SW480 (cell line): ENCODE measurements around the gene FAM210B.
"Not testable (repeated sequence)": the region's sequence is repeated elsewhere in the genome, so short reads cannot be mapped to it uniquely, and the experiment has no call there.

ENCODE experiments used
- DNase-seq: peaks from one replicate; pipeline ENCODE4 v3.0.0-alpha.2; 2016; ENCODE audit warnings: low spot score

The FAM210B gene, protein sequence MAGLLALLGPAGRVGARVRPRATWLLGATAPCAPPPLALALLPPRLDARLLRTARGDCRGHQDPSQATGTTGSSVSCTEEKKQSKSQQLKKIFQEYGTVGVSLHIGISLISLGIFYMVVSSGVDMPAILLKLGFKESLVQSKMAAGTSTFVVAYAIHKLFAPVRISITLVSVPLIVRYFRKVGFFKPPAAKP

DNA sequence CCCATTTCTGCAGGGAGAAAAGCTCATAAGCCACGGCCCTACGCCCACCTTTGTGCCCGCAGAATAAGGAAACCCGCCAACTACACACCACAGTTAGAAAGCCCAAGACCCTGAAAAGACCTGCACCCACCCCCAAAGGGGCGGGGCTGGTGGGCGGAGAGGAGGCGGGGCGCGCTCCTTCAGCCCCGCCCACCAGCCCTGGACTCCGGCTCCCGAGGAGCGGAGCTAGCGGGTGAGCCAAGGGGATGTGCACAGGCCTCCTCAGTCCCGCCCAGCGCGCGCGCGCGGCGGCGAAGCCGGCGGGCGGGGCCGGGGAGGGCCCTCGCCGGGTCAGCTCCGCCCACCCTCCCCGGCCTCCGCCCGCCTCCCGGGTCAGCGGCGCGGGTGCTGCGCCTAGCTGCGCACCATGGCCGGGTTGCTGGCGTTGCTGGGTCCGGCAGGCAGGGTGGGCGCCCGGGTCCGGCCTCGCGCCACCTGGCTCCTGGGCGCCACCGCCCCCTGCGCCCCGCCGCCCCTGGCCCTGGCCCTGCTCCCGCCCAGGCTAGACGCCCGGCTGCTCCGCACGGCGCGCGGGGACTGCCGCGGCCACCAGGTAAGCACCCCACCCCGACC, at the start of gene FAM210B:
TSS of gene FAM210B (plus strand) at position 375 of the 612 bp plus-strand sequence. CDS start at position 407, 32 bp downstream.
- DNase-seq, result peak; percentile 92

DNA sequence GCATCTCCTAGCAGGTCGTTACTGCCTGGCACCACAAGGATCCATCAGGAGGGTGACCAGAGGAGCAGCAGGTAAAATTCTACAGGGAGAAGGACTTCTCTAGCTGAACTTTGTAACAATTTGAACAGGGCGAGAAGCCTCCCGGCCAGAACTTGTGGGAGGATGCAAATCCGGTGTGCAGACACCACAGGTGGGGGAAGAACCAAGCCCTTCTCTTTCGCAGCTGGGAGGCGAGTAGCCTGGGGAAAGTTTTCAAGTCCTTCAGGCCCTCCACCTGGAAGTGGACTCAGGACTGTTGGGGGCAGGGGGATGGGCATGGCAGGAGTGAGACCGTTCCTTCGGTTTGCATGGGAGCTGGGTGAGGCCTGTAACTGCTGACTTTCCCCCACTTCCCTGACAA, 42.7 kb upstream of the FAM210B start:
- no peak for DNase-seq

DNA sequence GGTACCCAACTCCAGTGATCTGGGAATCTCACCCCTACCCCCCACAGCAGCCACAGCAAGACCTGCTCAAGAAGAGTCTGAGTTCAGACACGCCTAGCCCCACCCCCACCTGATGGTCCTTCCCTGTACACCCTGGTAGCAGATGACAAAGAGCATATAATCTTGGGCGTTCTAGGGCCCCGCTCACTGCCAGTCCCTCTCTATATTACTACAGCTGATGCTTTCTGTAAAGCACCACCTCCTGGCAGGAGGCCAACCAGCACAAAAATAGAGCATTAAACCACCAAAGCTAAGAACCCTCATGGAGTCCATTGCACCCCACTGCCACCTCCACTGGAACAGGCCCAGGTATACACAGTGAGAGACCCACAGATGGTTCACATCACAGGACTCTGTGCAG, 42.3 kb upstream of the FAM210B start:
- DNase-seq, result no peak

DNA sequence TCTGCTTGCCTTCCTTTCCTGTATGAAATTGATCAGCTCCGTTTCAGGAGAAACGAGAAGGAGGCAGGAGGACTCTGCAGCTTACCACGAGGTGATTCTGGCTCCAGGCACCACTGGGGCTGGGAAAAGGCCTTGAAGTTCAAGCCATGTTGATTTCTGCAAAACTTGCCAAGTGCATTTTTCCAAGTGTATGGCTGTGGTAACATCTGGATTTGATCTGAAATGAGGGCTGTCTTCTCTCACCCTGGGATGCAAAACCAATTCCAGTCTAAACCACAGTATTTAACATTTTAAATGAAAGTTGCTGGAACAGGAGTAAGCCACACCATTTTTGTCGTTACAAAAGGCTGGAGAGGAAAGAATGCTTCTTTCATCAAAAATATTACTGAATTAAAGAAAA, 36.1 kb upstream of the FAM210B start:
- DNase-seq, result no peak

DNA sequence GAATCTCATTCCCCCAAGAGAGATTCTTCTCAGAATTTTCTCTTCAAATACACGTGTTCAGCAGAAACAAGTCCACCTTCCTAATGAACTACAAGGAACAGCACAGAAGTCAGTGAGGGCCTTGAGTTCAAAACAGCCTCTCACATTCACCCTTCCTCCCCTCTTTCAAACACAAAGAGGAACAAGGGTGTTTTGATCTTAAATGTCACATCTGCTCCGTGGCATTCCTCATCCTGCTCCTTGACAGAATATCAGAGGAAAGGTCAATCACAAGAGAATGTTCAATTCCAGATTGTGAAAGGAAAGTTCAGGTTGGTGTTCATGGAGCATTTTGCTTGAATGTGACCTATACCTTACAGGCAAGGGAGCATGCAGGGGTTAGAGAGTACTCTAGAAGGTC, 35.6 kb upstream of the FAM210B start:
- no peak for DNase-seq

DNA sequence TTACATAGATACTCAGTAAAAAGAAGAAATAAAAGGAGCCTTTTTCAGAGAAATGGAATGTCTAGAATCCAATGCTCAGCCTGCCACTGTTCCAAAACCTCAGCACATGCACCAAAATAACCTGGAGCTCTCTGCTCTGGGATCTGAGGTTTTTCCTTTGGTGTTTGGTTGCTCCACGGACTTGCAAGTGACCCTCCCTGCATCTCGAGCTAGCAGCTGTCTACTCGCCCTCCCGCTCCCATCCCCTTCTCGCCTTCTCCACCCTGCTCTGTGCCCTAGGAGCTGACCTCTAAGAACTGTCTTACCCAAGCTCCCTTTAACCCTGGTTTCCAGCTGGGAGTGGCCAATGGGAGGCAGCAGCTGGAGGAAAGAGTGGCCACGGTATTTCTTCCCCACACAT, 35.1 kb upstream of the FAM210B start:
- no peak for DNase-seq

DNA sequence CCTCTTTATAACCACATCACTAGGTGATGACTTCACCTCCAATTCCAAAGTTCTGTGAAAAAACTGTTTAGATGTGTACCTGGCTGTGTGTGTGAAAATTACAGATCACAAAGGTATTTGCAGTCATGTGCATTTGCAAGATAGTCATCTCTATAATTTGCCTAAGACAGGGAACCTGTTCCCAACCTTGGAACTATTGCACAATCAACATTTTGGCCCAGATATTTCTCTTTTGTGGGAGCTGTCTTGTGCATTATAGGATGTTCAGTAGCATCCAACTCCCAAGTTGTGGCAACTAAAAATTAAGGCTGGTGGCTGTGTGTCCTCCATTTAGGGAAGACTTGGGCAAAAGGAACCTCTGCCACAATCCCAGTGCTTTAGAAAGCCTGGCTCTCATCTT, 34.0 kb upstream of the FAM210B start:
- DNase-seq, result no peak

DNA sequence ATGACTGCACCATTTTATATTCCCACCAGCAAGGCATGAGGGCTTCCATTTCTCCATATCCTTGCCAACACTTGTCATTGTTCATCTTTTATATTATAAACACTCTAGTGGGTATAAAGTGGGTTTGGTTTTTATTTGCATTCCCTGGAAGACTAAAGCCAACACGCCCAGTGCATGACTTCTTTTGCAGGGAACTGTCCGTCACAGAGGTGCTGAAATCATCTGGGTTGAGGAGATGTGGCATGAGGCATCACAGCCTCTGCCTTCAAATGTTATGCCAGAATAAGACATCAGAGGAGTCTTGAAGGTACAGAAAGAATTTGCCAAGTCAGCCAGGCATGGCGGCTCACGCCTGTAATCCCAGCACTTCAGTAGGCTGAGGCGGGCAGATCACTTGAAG, 29.9 kb upstream of the FAM210B start:
- DNase-seq, result peak; percentile 42

DNA sequence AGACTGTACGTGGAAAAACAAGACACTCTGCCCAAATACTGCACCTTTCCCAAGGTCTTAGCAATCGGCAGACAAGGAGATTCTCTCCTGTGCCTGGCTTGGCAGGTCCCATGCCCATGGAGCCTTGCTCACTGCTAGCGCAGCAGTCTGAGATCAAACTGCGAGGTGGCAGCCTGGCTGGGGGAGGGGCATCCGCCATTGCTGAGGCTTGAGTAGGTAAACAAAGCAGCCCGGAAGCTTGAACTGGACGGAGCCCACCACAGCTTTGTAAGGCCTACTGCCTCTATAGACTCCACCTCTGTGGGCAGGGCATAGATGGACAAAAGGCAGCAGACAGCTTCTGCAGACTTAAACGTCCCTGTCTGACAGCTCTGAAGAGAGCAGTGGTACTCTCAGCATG, 22.1 kb upstream of the FAM210B start:
- DNase-seq, result not testable (repeated sequence)

DNA sequence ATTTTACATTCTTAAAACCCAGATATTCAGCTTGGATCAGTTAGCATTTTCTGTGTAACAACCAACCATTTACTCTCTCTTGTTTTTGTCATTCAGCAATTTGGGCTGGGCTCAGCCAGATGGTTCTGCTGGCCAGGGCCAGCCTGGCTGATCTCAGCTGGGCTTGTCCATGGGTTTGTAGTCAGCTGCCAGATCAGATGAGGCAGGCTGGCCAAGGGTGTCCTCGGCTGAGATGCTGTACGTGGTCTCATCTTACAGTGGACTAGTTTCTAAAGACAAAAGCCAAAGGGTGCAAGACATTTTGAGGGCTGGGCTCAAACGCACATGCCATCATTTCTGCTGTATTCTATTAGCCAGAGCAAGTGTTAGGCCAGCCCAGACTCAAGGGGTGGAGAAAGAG, 16.0 kb upstream of the FAM210B start:
- DNase-seq, result no peak

DNA sequence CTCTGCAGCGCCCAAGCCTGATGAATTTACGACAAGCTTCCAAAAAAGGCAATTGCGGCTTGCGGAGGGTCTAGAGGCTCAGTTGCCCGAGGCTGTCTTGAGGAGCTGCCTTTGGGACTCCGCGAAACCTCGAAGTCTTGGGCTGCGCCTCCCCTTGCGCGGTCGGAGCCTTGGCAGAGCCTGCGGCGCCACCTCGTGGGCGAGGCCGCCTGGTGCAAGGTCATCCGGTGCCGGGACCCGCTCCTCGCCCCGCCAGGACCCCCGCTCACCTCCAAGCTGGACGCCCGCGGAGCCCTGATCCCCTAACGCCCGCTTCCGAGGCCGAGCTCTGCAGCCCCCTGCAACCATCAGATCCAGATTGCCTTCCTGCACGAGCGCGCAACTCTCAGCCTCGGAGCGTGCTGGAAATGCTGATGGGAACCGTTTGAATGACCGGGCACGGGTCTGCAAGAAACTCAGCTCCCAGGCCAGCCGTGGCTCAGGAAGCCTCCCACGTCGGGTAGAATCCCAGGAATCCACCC, 14.9 kb upstream of the FAM210B start:
- no peak for DNase-seq

DNA sequence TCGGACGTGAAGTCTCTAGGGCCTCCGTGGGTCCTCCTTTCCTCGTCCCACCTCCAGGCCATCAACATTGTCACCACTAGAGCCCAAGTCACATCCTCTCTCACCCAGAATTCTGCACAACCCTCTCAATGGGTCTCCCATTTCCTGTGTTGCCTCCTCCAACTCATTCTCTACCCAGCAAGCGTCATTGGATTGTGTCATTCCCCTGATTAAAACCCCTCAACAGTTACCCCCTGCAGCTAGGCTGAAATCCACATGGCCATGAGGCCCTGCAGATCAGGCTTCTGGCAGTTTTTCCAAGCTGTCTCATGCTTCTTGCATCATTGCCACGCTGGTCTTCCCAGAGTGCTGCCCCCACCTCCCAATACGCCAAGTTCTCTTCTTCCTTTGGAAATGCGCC, 12.9 kb upstream of the FAM210B start:
- no peak for DNase-seq

DNA sequence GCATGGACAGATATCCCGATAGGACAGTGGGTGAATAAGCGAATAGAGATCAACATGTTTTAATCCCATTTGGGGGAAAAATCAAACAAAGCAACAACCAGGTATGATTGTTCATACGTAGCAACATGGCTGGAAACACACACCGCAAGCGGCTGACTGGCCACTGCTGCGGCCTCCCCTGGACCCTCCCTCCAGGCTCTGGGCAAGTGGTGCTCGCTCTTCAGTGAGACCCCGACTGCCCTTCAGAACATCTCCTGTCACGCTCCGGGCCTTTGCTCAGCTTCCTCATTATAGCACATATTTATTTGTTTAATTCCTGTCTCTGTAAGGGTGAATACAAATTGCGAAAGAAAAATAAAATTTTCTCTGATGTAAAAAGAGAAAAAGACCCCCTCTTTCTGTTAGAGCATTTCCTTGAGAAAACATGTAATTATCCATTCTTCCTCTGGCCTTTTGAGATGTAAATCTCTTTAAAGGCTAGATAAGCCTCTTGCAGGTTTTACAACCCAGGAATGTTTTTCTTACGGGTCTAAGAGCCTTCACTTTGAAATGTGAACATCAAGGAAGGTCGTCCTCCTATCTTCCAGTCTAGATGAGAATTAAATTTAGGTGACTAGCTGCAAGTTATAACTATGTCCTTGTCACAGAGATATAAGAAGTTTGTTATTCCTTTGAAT, 11.0 kb upstream of the FAM210B start:
- DNase-seq, result no peak

DNA sequence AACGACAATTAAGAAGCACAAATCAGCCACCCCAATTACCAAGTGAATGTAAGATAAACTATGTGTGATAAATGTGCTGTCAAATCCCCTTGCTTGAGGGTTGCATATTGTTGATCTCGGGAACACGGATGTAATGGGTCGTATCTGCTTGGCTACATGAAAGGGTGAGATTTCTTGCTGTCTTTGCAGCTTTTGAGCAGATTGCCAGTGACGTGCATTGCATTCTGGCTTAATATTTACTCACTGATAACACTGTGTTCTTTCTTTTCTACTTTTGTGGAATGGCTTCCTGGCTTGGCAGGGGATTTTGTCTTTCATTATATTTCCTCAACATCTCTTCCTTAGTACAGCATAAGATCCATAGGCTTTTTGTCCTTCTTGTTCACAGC, 10.5 kb upstream of the FAM210B start:
- no peak for DNase-seq

DNA sequence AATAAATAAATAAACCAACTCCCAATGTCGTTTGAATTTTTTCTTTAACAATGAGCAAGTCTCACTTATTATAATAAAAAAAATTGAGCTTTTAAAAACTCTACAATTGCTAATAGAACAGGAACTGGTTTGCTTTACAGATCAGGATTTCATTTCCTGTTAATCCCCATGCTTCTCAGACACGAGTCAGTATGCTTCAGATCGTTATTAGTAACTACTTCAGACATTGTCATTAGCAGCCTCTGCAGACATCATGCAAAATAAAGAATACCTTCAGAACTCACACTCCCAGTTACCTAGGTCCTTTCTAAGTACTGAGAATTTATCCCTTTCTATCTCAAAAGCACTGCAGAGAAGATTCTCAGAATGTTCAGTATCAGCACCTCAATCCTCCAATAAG, 10.0 kb upstream of the FAM210B start:
- DNase-seq, result no peak

DNA sequence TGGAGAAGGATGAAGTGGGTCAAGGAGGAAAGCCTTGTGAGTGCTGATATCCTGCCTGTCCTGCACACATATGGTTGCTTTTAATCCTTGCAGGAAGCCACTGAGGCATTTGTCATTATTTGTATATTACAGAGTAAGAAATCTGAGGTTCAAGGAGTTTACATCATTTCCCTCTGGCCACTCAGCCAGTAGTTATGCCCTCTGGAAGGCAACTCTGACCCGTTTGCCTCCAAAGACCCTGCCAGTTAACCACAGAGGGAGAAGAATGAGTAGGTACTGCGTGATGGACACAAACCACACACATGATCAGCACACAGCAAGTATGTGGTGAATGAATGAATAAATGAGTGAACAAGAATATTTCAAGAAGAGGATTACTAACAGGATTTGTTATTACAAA, 7.9 kb upstream of the FAM210B start:
- no peak for DNase-seq

DNA sequence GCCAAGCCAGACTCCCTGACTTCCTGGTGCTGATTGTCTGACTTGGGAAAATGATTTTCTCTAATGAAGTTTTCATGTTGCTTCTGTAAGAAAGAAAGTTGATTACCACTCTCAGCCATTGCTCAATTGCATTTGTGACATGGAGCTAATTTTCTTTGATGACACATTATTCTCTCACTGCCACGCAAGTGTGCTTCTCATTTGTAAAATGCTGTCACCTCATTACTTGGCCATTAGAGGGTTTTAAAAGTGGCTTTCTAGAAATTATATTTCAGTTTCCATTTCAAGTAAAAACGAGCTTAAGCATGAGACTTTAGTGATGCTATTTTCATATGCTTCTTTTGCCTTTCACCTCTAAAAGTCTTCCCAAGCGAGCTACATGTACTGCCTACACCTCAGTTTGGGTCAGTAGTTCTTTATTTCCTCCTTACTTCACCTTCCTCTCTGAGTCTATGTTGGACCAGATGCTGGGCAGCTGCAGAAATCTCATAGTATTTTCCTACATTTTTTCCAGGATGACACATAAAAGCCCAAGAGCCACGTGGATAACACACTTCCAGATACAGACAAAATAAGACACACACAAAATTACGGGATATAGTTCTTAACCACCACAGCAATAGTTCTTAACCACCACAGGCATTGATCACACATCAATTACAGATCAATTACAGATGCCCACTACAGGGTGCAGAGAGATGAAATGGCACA, 6.3 kb upstream of the FAM210B start:
- no peak for DNase-seq

DNA sequence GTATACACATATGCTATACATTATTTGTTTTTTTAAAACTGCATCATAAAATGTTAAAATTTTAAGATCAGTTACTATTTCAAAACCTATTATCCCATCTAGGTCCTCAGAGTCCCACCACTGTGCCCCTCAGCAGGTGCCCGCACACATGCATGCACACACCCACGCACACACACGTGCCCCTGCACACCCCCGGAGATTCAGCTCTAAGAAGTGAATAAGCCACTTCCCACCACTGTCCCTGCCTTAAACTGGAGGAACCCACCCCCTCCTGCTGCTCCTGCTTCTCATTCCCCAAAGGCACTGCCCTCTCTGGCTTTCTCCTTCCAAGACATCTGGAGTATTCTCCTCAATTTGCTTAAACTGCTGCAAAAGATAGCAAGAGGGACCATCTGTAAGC, 5.4 kb upstream of the FAM210B start:
- DNase-seq, result no peak

DNA sequence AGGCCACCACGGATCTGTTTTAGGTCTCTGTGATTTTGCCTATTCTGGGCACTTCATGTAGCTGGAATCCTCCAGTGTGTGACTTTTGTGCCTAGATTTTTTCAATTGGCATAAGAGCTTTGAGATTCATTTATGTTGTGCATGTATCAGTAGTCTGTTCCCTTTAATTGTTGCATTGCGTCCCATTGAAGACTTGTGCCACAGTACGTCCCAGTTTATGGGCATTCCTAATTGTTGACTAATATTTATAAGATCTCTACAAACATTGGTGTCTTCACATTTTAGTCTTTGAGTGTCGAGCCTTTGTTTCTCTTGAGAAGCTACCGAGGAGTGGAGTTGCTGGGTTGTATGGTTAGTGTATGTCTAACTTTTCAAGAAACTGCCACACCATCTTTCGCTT, 704 bp upstream of the FAM210B start:
- peak; percentile 50 for DNase-seq

DNA sequence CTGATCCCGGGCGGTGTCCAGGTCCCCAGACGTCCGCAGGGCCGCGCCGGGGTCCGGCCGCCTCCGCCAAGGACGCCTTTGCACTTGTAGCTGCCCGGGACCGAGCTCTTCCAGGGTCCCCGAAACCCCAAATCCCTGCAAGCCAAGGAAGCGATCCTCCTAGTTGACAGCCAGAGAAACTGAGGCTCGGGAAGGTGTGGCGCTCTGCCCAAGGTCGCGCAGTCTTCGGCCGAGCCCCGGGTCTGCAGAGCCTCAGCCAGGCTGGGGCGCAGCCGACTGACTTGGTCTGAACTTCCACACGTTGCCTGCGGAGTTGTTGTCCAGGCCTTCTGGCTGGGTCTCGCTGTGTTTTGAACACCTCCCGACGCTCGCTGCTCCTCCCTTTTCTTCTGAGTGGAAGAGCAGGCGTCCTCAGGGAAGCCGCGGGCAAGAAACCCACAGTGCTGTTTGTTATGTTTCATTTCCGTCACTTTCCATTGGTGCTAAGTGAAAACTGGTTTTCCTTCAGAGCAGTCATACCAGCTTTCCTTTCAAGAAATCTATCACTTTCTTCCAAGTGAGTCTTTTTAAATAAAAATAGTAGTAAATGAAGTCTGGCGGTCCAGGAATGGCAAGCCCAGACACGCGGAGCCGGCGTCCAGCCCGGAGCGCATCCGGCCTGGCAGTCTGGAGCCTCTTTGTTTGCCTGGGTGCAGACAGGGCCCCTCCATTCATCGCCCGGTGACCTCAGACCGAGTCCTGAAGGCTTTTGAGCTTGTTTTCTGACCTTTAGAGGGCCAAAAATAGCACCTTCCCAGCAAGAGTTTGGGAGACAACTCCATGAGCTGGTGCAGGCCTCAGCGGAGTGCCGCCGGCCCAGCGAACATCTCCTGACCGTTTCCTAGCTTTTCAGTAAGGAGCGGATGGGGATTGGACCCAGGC, 698 bp downstream of the FAM210B start:
- DNase-seq, result peak; percentile 70

DNA sequence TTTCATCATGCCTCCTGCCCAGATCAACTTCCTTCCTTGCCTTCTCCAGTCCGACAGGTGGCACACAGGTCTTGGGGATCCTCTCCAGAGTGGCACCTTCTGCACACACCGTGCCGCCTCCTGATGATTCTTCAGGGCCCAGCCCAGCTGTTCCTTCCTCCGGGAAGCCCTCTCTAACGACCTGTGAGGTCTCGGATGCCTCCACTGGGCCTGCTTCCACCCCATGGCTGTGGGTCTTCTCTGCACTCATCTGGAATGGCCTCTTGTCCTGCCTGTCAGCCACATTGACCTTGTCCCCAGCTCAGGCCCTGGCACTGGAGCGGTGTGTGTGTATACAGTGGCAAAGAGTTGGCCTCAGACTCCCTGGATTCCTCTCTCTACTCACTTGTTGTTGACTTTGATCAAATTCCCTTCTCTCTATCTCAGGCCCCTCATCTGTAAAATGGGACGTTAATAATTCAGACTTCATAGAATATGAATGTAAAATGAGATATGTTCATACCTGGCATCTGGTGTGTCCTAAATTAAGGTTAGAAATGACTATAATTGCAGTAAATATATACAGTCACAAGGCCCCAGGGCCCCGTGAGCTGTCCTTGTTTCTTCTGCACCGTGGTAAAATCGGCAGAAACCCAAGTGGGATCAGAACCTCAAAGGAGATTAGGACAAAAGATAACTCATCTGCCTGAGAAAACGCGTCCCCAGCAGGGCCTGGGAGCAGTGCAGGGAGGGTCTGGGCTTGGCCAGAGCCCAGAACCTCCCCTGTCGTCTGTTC, 1.5 kb downstream of the FAM210B start:
- no peak for DNase-seq
